ENCODE measurements around the gene RSPH4A. TPM values are rescaled to one million over a fixed set of nuclear protein-coding genes. Genes with fewer than 3 reads are reported as not detected.

The RSPH4A gene
- total and polyA plus RNA-seq, 2 of the 4 experiments (the other 2 are of a cell fraction), result under 0.01 to 0.19 TPM

DNA sequence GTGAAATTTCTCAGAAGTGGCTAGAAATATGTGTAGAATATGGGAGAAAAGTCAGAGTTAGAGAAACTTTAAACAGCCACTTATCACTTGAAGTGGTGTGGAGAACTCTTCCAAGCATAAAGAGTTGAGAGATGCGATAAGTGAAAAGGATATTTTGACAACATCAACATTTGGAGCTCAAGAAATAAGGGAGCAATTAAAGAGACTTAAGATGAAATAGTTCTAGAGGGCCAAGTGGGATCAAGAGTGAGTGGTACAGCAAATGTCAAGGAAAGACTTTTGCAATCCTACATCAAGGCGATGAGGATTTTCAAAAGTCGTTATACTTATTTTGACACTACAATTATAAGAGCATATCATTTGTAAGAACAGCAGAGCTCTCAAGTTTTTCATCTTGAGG lies 9.6 kb downstream of the RSPH4A start:
- H2BK5ac ChIP-seq (ENCODE audit: low read depth, low read length, poor library complexity, severe bottlenecking), result no peak overlapping the region
- no peak for TF ChIP-seq CEBPB (IDR thresholded peaks at IDR 0.05; ENCODE audit: low read depth, low read length)
- TF ChIP-seq MAZ (IDR thresholded peaks at IDR 0.05; ENCODE audit: borderline replicate concordance, low read depth, low read length), result no peak
- no peak for TF ChIP-seq CHD1 (IDR thresholded peaks at IDR 0.05; ENCODE audit: low read depth, low read length)
- TF ChIP-seq RFX5 (IDR thresholded peaks at IDR 0.05; ENCODE audit: low read depth, low read length), result no peak
- no peak for TF ChIP-seq MAFK (IDR thresholded peaks at IDR 0.05; ENCODE audit: low read depth, low read length)
- TF ChIP-seq RCOR1 (IDR thresholded peaks at IDR 0.05; ENCODE audit: insufficient replicate concordance, low read length), result no peak
- TF ChIP-seq BHLHE40 (IDR thresholded peaks at IDR 0.05; ENCODE audit: low read depth, low read length), result no peak
- no peak for TF ChIP-seq CTCF (conservative IDR thresholded peaks at IDR 0.05; ENCODE audit: low read depth, low read length)
- TF ChIP-seq ELK1 (IDR thresholded peaks at IDR 0.05; ENCODE audit: borderline replicate concordance, low read depth, low read length), result no peak
- TF ChIP-seq NFE2L2 (IDR thresholded peaks at IDR 0.05; ENCODE audit: low read depth, low read length), result no peak
- no peak for TF ChIP-seq POLR2A (IDR thresholded peaks at IDR 0.05; ENCODE audit: low read depth, low read length)
- TF ChIP-seq FOS (IDR thresholded peaks at IDR 0.05; ENCODE audit: low read depth, low read length), result no peak
- no peak for TF ChIP-seq MXI1 (IDR thresholded peaks at IDR 0.05; ENCODE audit: borderline replicate concordance, low read depth, low read length)
- no peak for TF ChIP-seq RAD21 (IDR thresholded peaks at IDR 0.05; ENCODE audit: low read length)
- TF ChIP-seq, protein P1, sequence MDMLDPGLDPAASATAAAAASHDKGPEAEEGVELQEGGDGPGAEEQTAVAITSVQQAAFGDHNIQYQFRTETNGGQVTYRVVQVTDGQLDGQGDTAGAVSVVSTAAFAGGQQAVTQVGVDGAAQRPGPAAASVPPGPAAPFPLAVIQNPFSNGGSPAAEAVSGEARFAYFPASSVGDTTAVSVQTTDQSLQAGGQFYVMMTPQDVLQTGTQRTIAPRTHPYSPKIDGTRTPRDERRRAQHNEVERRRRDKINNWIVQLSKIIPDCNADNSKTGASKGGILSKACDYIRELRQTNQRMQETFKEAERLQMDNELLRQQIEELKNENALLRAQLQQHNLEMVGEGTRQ (IDR thresholded peaks at IDR 0.05; ENCODE audit: low read depth, low read length), result no peak
- TF ChIP-seq SMC3 (IDR thresholded peaks at IDR 0.05; ENCODE audit: low read depth, low read length), result no peak
- DNase-seq, result no peak
- H3K9me1 ChIP-seq (ENCODE audit: insufficient read depth, low read length), result no peaks in the 10 kb centered on the region
- H3K23ac ChIP-seq (ENCODE audit: low read depth, low read length), result no peak overlapping the region
- no peaks in the 10 kb centered on the region for H4K20me1 ChIP-seq (ENCODE audit: insufficient read depth, low read length)
- H3K36me3 ChIP-seq (ENCODE audit: control insufficient read depth, insufficient read depth, low read length), result no peaks in the 10 kb centered on the region
- no peak overlapping the region for H3K56ac ChIP-seq (ENCODE audit: extremely low read depth, insufficient read depth, low read length)
- no peak overlapping the region for H3K4me3 ChIP-seq (ENCODE audit: insufficient read depth, low read depth, low read length)
- H3K9me3 ChIP-seq (ENCODE audit: control insufficient read depth, insufficient read depth, low read length), result no peaks in the 10 kb centered on the region
- no peak overlapping the region for H2BK20ac ChIP-seq (ENCODE audit: low read depth, low read length)
- WGBS, 2 experiments (ENCODE audit: extremely low coverage in 2 of 2, insufficient read length in 1 of 2), result no CpG with 5 or more reads among the region's 3 CpGs
- H4K91ac ChIP-seq (ENCODE audit: insufficient read depth, low read depth, low read length), result no peak overlapping the region
- H3K27me3 ChIP-seq (ENCODE audit: control insufficient read depth, insufficient read depth, low read length), result no peaks in the 10 kb centered on the region
- intact Hi-C loops (cut with micrococcal nuclease), result no loop called here
- H3K4me2 ChIP-seq (ENCODE audit: low read depth, low read length), result no peak overlapping the region
- H3K79me1 ChIP-seq (ENCODE audit: low read depth in 1 of 2, low read length in 2 of 2), result no peaks in the 10 kb centered on the region
- in situ Hi-C loops (cut with MboI; ENCODE audit: low sequenced_read_pairs), result no loop called here
- H3K18ac ChIP-seq (ENCODE audit: low read depth, low read length), result no peak overlapping the region
- no peaks in the 10 kb centered on the region for H3K4me1 ChIP-seq (ENCODE audit: control insufficient read depth, insufficient read depth, low read length)
- no peak overlapping the region for H2BK120ac ChIP-seq (ENCODE audit: low read depth, low read length)
- H2AFZ ChIP-seq (replicated peaks; ENCODE audit: low read length, poor library complexity), result no peak overlapping the region
- no peak overlapping the region for H2AK9ac ChIP-seq (replicated peaks; ENCODE audit: low read depth, low read length, poor library complexity)
- BruUV-seq (replicated peaks), result no TSS peak
- H3K14ac ChIP-seq (replicated peaks; ENCODE audit: low read depth, low read length), result no peak overlapping the region
- H4K8ac ChIP-seq (ENCODE audit: low read depth in 2 of 2, low read length in 2 of 2), result no peak overlapping the region
- no peak overlapping the region for H4K5ac ChIP-seq (ENCODE audit: low read depth, low read length)
- H2AK5ac ChIP-seq (ENCODE audit: low read depth, low read length), result no peak overlapping the region
- no peak overlapping the region for H3K4ac ChIP-seq (ENCODE audit: low read depth, low read length)
- dilution Hi-C loops (cut with HindIII; ENCODE audit: low sequenced_read_pairs, unreplicated experiment), result no loop called here
- H2BK15ac ChIP-seq (ENCODE audit: low read depth, low read length), result no peak overlapping the region
- CTCF ChIA-PET, result no interaction called here
- ATAC-seq (ENCODE audit: low read depth), result no peak
- no peak overlapping the region for H3K9ac ChIP-seq (ENCODE audit: low read depth, low read length)
- POLR2A ChIA-PET (ENCODE audit: unreplicated experiment), result no interaction called here
- H3K27ac ChIP-seq (ENCODE audit: insufficient read depth, low read length), result no peak overlapping the region

Measured in IMR-90 (cell line).